Measurements from ENCODE around the gene EIF3J. TPM values are rescaled to one million over a fixed set of nuclear protein-coding genes. Genes with fewer than 3 reads are reported as not detected.
A peak's percentile ranks its signal among the peaks of the same experiment; 100 is the strongest.

EIF3J gene
- total RNA-seq (10 to 100 TPM; 60.3 to 65.6 TPM), polyA plus RNA-seq (ENCODE audit: insufficient read depth, low read depth, low replicate concordance) (33.4 TPM)
- long read RNA-seq, donor 1, transcript EIF3J-201 (8 exons, 2,569 nt), result major isoform, 26 of 98 reads
- long read RNA-seq, donor 1, partial matches to known transcripts, result 65 of 98 reads
- long read RNA-seq, donor 1, other reads (novel, unspliced or antisense), result 6 of 98 reads
- long read RNA-seq, donor 2, transcript EIF3J-201 (8 exons, 2,569 nt), result major isoform, 9 of 37 reads
- long read RNA-seq, donor 2, partial matches to known transcripts, result 28 of 37 reads
- long read RNA-seq, donor 2, other reads (novel, unspliced or antisense), result 0 of 37 reads

- no peaks in the 10 kb centered on the region for H3K27me3 ChIP-seq
- H3K36me3 ChIP-seq (ENCODE audit: low read depth, missing control alignments), result no peaks in the 10 kb centered on the region
- H3K4me3 ChIP-seq, result peak within 1 kb of the TSS; percentile 85 to 99
- TF ChIP-seq POLR2A (IDR thresholded peaks at IDR 0.05), result peak; percentile 75
- peak in 1 of 3 experiments; percentile 6 for TF ChIP-seq CTCF (IDR thresholded peaks at IDR 0.05)
- 0 to 1% methylated on average over 25 to 80 of the region's 97 CpGs for WGBS, 2 donors
- intact Hi-C loops (cut with DNase I; ENCODE audit: low total_unique reads), result no loop called here
- peak; percentile 96 for DNase-seq
- peaks cover 12% of the 10 kb centered on the region for H3K4me1 ChIP-seq
- peak within 1 kb of the TSS; percentile 93 to 96 for H3K27ac ChIP-seq
- H3K9me3 ChIP-seq, result no peaks in the 10 kb centered on the region
Measured at GRCh38 chr15:44536962-44537734, at the start of gene EIF3J. Gene EIF3J, plus strand, starts transcription at chr15:44537147. Its CDS starts 48 bp downstream, at chr15:44537195.

- DNase-seq, result no peak
- Histone ChIP-seq H3K9me3 (no peaks in the 10 kb centered on the region), H3K4me1 (peaks cover 7% of the 10 kb centered on the region), H3K4me3 (no peak overlapping the region), H3K27ac (no peak overlapping the region), H3K36me3 (ENCODE audit: low read depth, missing control alignments) (no peaks in the 10 kb centered on the region), H3K27me3 (no peaks in the 10 kb centered on the region)
- TF ChIP-seq CTCF (IDR thresholded peaks at IDR 0.05), result no peak
- no peak for TF ChIP-seq POLR2A (IDR thresholded peaks at IDR 0.05)
- WGBS, 2 donors, result 81 to 91% methylated on average over 1 of the region's 1 CpG
- intact Hi-C loops (cut with DNase I; ENCODE audit: low total_unique reads), result no loop called here
Measured at GRCh38 chr15:44489464-44489863, 47.5 kb upstream of the EIF3J start.

GRCh38 chr15:44490622-44491021, 46.3 kb upstream of the EIF3J start:
- TF ChIP-seq POLR2A (IDR thresholded peaks at IDR 0.05), result no peak
- no peak for TF ChIP-seq CTCF (IDR thresholded peaks at IDR 0.05)
- intact Hi-C loops (cut with DNase I; ENCODE audit: low total_unique reads), result no loop called here
- Histone ChIP-seq H3K4me1 (peaks cover 7% of the 10 kb centered on the region), H3K27ac (no peak overlapping the region), H3K9me3 (no peaks in the 10 kb centered on the region), H3K27me3 (no peaks in the 10 kb centered on the region), H3K36me3 (ENCODE audit: low read depth, missing control alignments) (no peaks in the 10 kb centered on the region), H3K4me3 (no peak overlapping the region)
- WGBS, 2 donors, result 78 to 80% methylated on average over 3 of the region's 3 CpGs
- DNase-seq, result no peak

GRCh38 chr15:44492040-44492439, 44.9 kb upstream of the EIF3J start:
- Histone ChIP-seq H3K4me3 (no peak overlapping the region), H3K9me3 (no peaks in the 10 kb centered on the region), H3K27me3 (no peaks in the 10 kb centered on the region), H3K4me1 (peaks cover 7% of the 10 kb centered on the region), H3K36me3 (ENCODE audit: low read depth, missing control alignments) (no peaks in the 10 kb centered on the region), H3K27ac (no peak overlapping the region)
- TF ChIP-seq CTCF (IDR thresholded peaks at IDR 0.05), result no peak
- TF ChIP-seq POLR2A (IDR thresholded peaks at IDR 0.05), result no peak
- no peak for DNase-seq
- WGBS, 2 donors, result 87 to 93% methylated on average over 7 of the region's 7 CpGs
- intact Hi-C loops (cut with DNase I; ENCODE audit: low total_unique reads), result no loop called here

Data from testis (tissue), 5 donors.